Stomach (tissue), 9 donors: ENCODE measurements around the gene CEP112. TPM values are rescaled to one million over a fixed set of nuclear protein-coding genes. Genes with fewer than 3 reads are reported as not detected.

Experiments
- DNase-seq, 2 donors: peaks; one replicate each; pipeline versions ENCODE4 v3.0.0 to v3.0.0-alpha.2; 2013 to 2019
- H3K27ac ChIP-seq, 5 donors: fragments of 200-600 bp in 4 of 5; sonication (generic) in 4 of 5; one replicate each; pipeline ENCODE4 v1.5.1; 2013 to 2019; ENCODE audit warnings: mild to moderate bottlenecking in 1 of 5, moderate library complexity in 1 of 5
- H3K27me3 ChIP-seq, 3 donors: fragments of 200-600 bp; sonication (generic); one replicate each; pipeline ENCODE4 v1.5.1; 2017 to 2019; ENCODE audit warnings: mixed run types in 1 of 3
- H3K36me3 ChIP-seq, 4 donors: fragments of 200-600 bp; sonication (generic); 1 replicate in 3 of 4; 2 replicates in 1 of 4; pipeline ENCODE4 v1.5.1; 2016 to 2019
- H3K4me1 ChIP-seq, 4 donors: fragments of 200-600 bp; sonication (generic); one replicate each; pipeline ENCODE4 v1.5.1; 2016 to 2019
- H3K4me3 ChIP-seq, 4 donors: fragments of 200-600 bp; sonication (generic) in 3 of 4; one replicate each; pipeline ENCODE4 v1.5.1; 2016 to 2019; ENCODE audit warnings: mild to moderate bottlenecking in 1 of 4
- H3K9me3 ChIP-seq, 4 donors: fragments of 200-600 bp; sonication (generic); one replicate each; pipeline ENCODE4 v1.5.1; 2016 to 2019
- EP300 ChIP-seq: sonication (generic); formaldehyde crosslinking; IDR thresholded peaks from one replicate; pipeline ENCODE4 v1.6.1; 2017; ENCODE audit warnings: antibody characterized with exemption
- POLR2A ChIP-seq, 4 donors: fragments of 450-650 bp; IDR thresholded peaks; one replicate each; pipeline ENCODE4 v1.6.1; 2016; ENCODE audit warnings: antibody characterized with exemption in 4 of 4, control low read depth in 2 of 4, mild to moderate bottlenecking in 1 of 4, moderate library complexity in 1 of 4
- POLR2AphosphoS5 ChIP-seq, 3 donors: sonication (generic); formaldehyde crosslinking; IDR thresholded peaks; one replicate each; pipeline ENCODE4 v1.6.1; 2016; ENCODE audit warnings: antibody characterized with exemption in 3 of 3
- WGBS, 5 donors: extraction: QIAGEN DNeasy Blood & Tissue Kit in 3 of 5; methylation state at CpG; one replicate each; pipeline versions ENCODE4 v1.1.5 to v1.1.7; 2013 to 2018; 5-methylcytosine and 5-hydroxymethylcytosine counted together
- intact Hi-C: fragments of 100-400 bp; cut with DNase I; formaldehyde crosslinking; loops from one replicate; pipeline ENCODE4 v1.15.1; 2023; ENCODE audit warnings: low total_unique reads
- polyA plus RNA-seq, 3 donors: library from polyadenylated mRNA; stranded (reverse); fragments of 200-250 nt; gene quantifications; one replicate each; pipeline ENCODE4 v1.2.3, GENCODE V29; 2013
- total RNA-seq, 5 donors: library from RNA; depleted of rRNA; stranded (reverse); fragments of >200 nt; gene quantifications; one replicate each; pipeline versions ENCODE4 v1.1.0 to v1.2.3, GENCODE V29; 2014 to 2016
- TF ChIP-seq, protein P1 (sequence below), 7 experiments: fragments of 450-650 bp in 4 of 7; fragments of 200-600 bp in 3 of 7; sonication (generic) in 3 of 7; IDR thresholded peaks; one replicate each; pipeline ENCODE4 v1.5.1; 2016 to 2019; ENCODE audit warnings: antibody characterized with exemption in 7 of 7, control low read depth in 2 of 7, mild to moderate bottlenecking in 1 of 7
- donor health status: healthy with polysubstance abuse.
- donor health status: Bipolar disorder and iron deficiency.
- donor health status: healthy.

The CEP112 gene
- total and polyA plus RNA-seq, 8 donors = 3.5 to 108 (median 13.3) TPM

DNA sequence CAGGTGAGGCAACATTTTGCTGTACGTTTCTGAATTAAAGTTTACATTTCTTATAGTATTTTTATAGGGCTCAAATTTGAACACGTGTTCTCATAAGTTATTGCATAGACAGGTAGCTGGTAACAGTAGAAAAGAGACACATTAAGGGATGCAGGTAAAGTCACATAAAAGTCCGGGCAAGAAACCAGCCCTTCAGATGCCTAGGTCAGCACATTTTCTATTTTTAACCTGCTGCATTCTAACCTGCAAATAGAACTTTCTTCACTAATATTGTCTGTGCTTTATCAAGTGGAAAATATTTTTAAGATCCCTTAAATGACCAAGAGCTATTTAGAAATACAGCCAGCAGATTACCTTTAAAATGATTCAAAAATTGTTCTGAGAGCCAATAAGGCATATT is 323.1 kb downstream of the CEP112 start:
- WGBS, 5 donors = 54 to 90% (median 84%) methylated on average over 3 of the region's 3 CpGs
- TF ChIP-seq, protein P1, sequence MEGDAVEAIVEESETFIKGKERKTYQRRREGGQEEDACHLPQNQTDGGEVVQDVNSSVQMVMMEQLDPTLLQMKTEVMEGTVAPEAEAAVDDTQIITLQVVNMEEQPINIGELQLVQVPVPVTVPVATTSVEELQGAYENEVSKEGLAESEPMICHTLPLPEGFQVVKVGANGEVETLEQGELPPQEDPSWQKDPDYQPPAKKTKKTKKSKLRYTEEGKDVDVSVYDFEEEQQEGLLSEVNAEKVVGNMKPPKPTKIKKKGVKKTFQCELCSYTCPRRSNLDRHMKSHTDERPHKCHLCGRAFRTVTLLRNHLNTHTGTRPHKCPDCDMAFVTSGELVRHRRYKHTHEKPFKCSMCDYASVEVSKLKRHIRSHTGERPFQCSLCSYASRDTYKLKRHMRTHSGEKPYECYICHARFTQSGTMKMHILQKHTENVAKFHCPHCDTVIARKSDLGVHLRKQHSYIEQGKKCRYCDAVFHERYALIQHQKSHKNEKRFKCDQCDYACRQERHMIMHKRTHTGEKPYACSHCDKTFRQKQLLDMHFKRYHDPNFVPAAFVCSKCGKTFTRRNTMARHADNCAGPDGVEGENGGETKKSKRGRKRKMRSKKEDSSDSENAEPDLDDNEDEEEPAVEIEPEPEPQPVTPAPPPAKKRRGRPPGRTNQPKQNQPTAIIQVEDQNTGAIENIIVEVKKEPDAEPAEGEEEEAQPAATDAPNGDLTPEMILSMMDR (IDR thresholded peaks at IDR 0.05) = no peak
- no peak for TF ChIP-seq EP300
- no peak for TF ChIP-seq POLR2AphosphoS5 (IDR thresholded peaks at IDR 0.05)
- no peak for TF ChIP-seq POLR2A (IDR thresholded peaks at IDR 0.05)
- DNase-seq = no peak
- no peak overlapping the region for H3K4me3 ChIP-seq
- H3K36me3 ChIP-seq = no peaks in the 10 kb centered on the region
- intact Hi-C loops = no loop called here
- no peaks in the 10 kb centered on the region for H3K9me3 ChIP-seq
- H3K4me1 ChIP-seq = no peaks in the 10 kb centered on the region
- H3K27ac ChIP-seq = no peak overlapping the region
- H3K27me3 ChIP-seq = no peaks in the 10 kb centered on the region

DNA sequence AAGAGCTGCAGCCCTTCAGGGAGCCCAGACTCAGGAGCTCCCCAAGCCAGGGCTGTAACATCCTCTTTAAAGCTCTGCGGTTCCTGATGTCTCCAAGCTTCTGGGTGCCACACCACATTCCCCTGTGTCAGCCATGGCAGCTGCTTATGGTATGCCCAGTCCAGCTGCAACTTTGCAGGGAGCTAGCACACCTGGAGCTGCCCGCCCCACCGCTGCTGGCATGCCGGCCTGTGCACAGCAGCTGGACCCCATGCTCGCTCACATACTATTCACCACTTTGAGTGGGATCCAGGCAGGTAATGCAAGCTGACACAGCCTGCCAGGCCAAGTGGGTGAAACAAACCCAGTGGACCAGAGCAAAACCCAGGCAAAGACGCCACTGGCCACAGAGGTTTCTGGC is 324.9 kb downstream of the CEP112 start:
- intact Hi-C loops = no loop called here
- no peak for DNase-seq
- Histone ChIP-seq H3K27ac (no peak overlapping the region), H3K36me3 (no peaks in the 10 kb centered on the region), H3K4me3 (no peak overlapping the region), H3K27me3 (no peaks in the 10 kb centered on the region), H3K4me1 (no peaks in the 10 kb centered on the region), H3K9me3 (no peaks in the 10 kb centered on the region)
- WGBS, 5 donors = 88 to 99% (median 90%) methylated on average over 5 to 6 of the region's 6 CpGs
- TF ChIP-seq EP300 (no peak), POLR2A (IDR thresholded peaks at IDR 0.05) (no peak), POLR2AphosphoS5 (IDR thresholded peaks at IDR 0.05) (no peak)
- TF ChIP-seq, protein P1 (IDR thresholded peaks at IDR 0.05) = no peak

DNA sequence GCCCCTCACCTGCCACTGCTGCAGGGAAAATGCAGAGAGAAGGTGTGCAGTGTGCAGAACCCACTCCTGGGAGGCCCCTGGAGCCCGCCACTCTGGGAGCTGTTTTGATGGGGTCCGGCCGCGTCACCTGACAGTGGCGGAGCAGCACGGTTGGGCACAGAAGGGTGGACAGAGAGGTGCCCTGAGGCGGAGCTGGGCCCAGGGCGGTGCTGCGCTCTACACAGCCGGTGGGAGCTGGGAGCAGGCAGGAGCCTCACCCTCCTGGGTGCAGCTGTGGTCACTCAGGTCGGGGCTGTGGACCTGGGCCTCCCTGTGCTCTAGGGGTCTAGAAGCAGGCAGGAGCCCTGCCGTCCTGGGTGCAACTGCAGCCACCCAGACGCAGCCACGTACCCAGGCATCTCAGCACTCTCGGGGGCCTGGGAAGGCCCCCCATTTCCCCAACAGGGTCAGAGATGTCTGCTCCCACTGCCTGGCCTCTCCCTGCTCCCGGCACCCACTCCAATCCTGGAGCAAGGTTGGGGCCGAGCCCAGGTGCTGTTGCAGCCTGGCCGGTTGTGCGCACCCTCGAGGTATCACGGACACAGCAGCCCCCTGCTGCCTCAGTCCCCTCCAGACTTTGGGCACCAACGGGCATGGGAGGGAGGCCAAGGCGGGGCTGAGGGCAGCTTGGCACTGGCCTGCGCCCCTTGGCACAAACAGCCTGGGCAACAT is 326.1 kb downstream of the CEP112 start:
- no peak for DNase-seq
- intact Hi-C loops = no loop called here
- H3K4me1 ChIP-seq = no peaks in the 10 kb centered on the region
- H3K27me3 ChIP-seq = no peaks in the 10 kb centered on the region
- H3K27ac ChIP-seq = no peak overlapping the region
- no peaks in the 10 kb centered on the region for H3K36me3 ChIP-seq
- WGBS, 5 donors = 85 to 93% (median 92%) methylated on average over 18 to 24 of the region's 24 CpGs
- no peak overlapping the region for H3K4me3 ChIP-seq
- no peak for TF ChIP-seq POLR2AphosphoS5 (IDR thresholded peaks at IDR 0.05)
- TF ChIP-seq EP300 = no peak
- no peak for TF ChIP-seq POLR2A (IDR thresholded peaks at IDR 0.05)
- TF ChIP-seq, protein P1 (IDR thresholded peaks at IDR 0.05) = no peak
- no peaks in the 10 kb centered on the region for H3K9me3 ChIP-seq

DNA sequence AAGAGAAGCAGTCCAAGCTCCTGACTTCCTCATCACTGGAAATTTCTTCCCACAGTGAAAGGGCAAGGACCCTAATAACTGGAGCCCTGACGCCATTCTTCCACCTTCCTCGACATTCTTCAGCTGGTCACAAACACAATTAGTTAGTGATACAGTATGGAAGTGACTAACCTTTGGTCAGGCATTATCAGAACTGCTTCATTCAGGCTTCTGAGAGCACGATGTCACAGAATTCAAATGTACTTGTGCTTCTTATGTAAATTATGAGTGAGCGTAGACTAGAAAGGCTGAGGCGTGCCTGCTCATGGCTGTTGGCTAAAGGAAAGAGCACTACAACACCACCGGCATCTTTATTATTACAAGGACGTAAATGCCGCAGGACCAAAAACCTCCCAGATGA is 327.5 kb downstream of the CEP112 start:
- Histone ChIP-seq H3K4me3 (no peak overlapping the region), H3K9me3 (no peaks in the 10 kb centered on the region), H3K36me3 (no peaks in the 10 kb centered on the region), H3K27ac (no peak overlapping the region), H3K4me1 (no peaks in the 10 kb centered on the region), H3K27me3 (no peaks in the 10 kb centered on the region)
- intact Hi-C loops = no loop called here
- DNase-seq = peak in 1 of 2 donors; percentile 33
- TF ChIP-seq, protein P1 (IDR thresholded peaks at IDR 0.05) = no peak
- TF ChIP-seq POLR2A (IDR thresholded peaks at IDR 0.05) (no peak), POLR2AphosphoS5 (IDR thresholded peaks at IDR 0.05) (no peak), EP300 (no peak)
- 57 to 72% (median 67%) methylated on average over 8 of the region's 8 CpGs for WGBS, 5 donors
